ENCODE measurements around the gene CCT4.
"Not testable (repeated sequence)": the region's sequence is repeated elsewhere in the genome, so short reads cannot be mapped to it uniquely, and the experiment has no call there.

Gene CCT4

GRCh38 chr2:61905372-61906185 lies 17.1 kb upstream of the CCT4 start, which contains the start of gene COMMD1:
Gene COMMD1, plus strand, starts transcription at chr2:61905674. Its CDS starts 5 bp downstream, at chr2:61905679.
- H3K9me3 Mint-ChIP-seq: no peaks in the 10 kb centered on the region
- H3K27ac Mint-ChIP-seq: peak within 1 kb of the TSS; percentile 90
- H3K4me1 Mint-ChIP-seq (ENCODE audit: low read depth): peaks cover 29% of the 10 kb centered on the region
- peak; percentile 89 for DNase-seq
- no peaks in the 10 kb centered on the region for H3K27me3 Mint-ChIP-seq
- H3K4me3 Mint-ChIP-seq: peak within 1 kb of the TSS; percentile 98
- H3K36me3 Mint-ChIP-seq (ENCODE audit: low read depth): peaks cover 7% of the 10 kb centered on the region

GRCh38 chr2:61900281-61900680 lies 11.8 kb upstream of the CCT4 start:
- no peaks in the 10 kb centered on the region for H3K27me3 Mint-ChIP-seq
- H3K4me1 Mint-ChIP-seq (ENCODE audit: low read depth): peaks cover 8% of the 10 kb centered on the region
- no peaks in the 10 kb centered on the region for H3K9me3 Mint-ChIP-seq
- no peaks in the 10 kb centered on the region for H3K36me3 Mint-ChIP-seq (ENCODE audit: low read depth)
- DNase-seq: no peak
- H3K4me3 Mint-ChIP-seq: no peak overlapping the region
- H3K27ac Mint-ChIP-seq: peak overlapping the region; percentile 8

- no peak overlapping the region for H3K4me3 Mint-ChIP-seq
- no peaks in the 10 kb centered on the region for H3K36me3 Mint-ChIP-seq (ENCODE audit: low read depth)
- no peak for DNase-seq
- no peaks in the 10 kb centered on the region for H3K4me1 Mint-ChIP-seq (ENCODE audit: low read depth)
- no peak overlapping the region for H3K27ac Mint-ChIP-seq
- no peaks in the 10 kb centered on the region for H3K9me3 Mint-ChIP-seq
- H3K27me3 Mint-ChIP-seq: no peaks in the 10 kb centered on the region
Measured at GRCh38 chr2:61898810-61899209, 10.4 kb upstream of the CCT4 start.

GRCh38 chr2:61887717-61888266 lies 664 bp downstream of the CCT4 start:
- peak; percentile 42 for DNase-seq
- peaks cover 55% of the 10 kb centered on the region for H3K36me3 Mint-ChIP-seq (ENCODE audit: low read depth)
- no peaks in the 10 kb centered on the region for H3K9me3 Mint-ChIP-seq

GRCh38 chr2:61885896-61886603 lies 2.4 kb downstream of the CCT4 start:
- Mint-ChIP-seq H3K9me3 (no peaks in the 10 kb centered on the region), H3K36me3 (ENCODE audit: low read depth) (peaks cover 72% of the 10 kb centered on the region), H3K4me3 (peak overlapping the region; percentile 99), H3K27ac (peak overlapping the region; percentile 100), H3K4me1 (ENCODE audit: low read depth) (peaks cover 37% of the 10 kb centered on the region), H3K27me3 (no peaks in the 10 kb centered on the region)
- DNase-seq: no peak

More at GRCh38 chr2:61887717-61888266, 664 bp downstream of the CCT4 start:
- H3K4me3 Mint-ChIP-seq: peak overlapping the region; percentile 99
- H3K27me3 Mint-ChIP-seq: no peaks in the 10 kb centered on the region
- peak overlapping the region; percentile 100 for H3K27ac Mint-ChIP-seq
- peaks cover 33% of the 10 kb centered on the region for H3K4me1 Mint-ChIP-seq (ENCODE audit: low read depth)

GRCh38 chr2:61882850-61883249 lies 5.6 kb downstream of the CCT4 start:
- DNase-seq: no peak
- Mint-ChIP-seq H3K4me3 (no peak overlapping the region), H3K27me3 (no peaks in the 10 kb centered on the region)

GRCh38 chr2:61879351-61879750 lies 9.1 kb downstream of the CCT4 start:
- not testable (repeated sequence) for H3K27me3 Mint-ChIP-seq, H3K9me3 Mint-ChIP-seq, H3K4me3 Mint-ChIP-seq, DNase-seq
- Mint-ChIP-seq H3K36me3 (ENCODE audit: low read depth) (peaks cover 98% of the 10 kb centered on the region), H3K4me1 (ENCODE audit: low read depth) (peaks cover 15% of the 10 kb centered on the region), H3K27ac (peak overlapping the region; percentile 63)

More at GRCh38 chr2:61882850-61883249, 5.6 kb downstream of the CCT4 start:
- Mint-ChIP-seq H3K36me3 (ENCODE audit: low read depth) (peaks cover 96% of the 10 kb centered on the region), H3K27ac (peak overlapping the region; percentile 68), H3K9me3 (no peaks in the 10 kb centered on the region), H3K4me1 (ENCODE audit: low read depth) (peaks cover 34% of the 10 kb centered on the region)

GRCh38 chr2:61878761-61879160 lies 9.7 kb downstream of the CCT4 start:
- H3K27ac Mint-ChIP-seq: peak overlapping the region; percentile 40
- H3K36me3 Mint-ChIP-seq (ENCODE audit: low read depth): peaks cover 98% of the 10 kb centered on the region
- peaks cover 14% of the 10 kb centered on the region for H3K4me1 Mint-ChIP-seq (ENCODE audit: low read depth)
- no peak overlapping the region for H3K4me3 Mint-ChIP-seq
- H3K9me3 Mint-ChIP-seq: no peaks in the 10 kb centered on the region
- no peak for DNase-seq
- H3K27me3 Mint-ChIP-seq: no peaks in the 10 kb centered on the region

- Mint-ChIP-seq H3K36me3 (ENCODE audit: low read depth) (peaks cover 98% of the 10 kb centered on the region), H3K4me1 (ENCODE audit: low read depth) (peaks cover 14% of the 10 kb centered on the region), H3K27ac (peak overlapping the region; percentile 80), H3K9me3 (no peaks in the 10 kb centered on the region), H3K4me3 (no peak overlapping the region), H3K27me3 (no peaks in the 10 kb centered on the region)
- DNase-seq: no peak
Measured at GRCh38 chr2:61877571-61878245, 10.7 kb downstream of the CCT4 start.

GRCh38 chr2:61876400-61876799 lies 12.1 kb downstream of the CCT4 start:
- no peaks in the 10 kb centered on the region for H3K27me3 Mint-ChIP-seq
- H3K4me1 Mint-ChIP-seq (ENCODE audit: low read depth): peaks cover 10% of the 10 kb centered on the region
- H3K9me3 Mint-ChIP-seq: no peaks in the 10 kb centered on the region
- no peak overlapping the region for H3K4me3 Mint-ChIP-seq
- H3K27ac Mint-ChIP-seq: no peak overlapping the region
- no peak for DNase-seq
- H3K36me3 Mint-ChIP-seq (ENCODE audit: low read depth): peaks cover 95% of the 10 kb centered on the region

- H3K9me3 Mint-ChIP-seq; H3K4me1 Mint-ChIP-seq (ENCODE audit: low read depth); H3K4me3 Mint-ChIP-seq; H3K27me3 Mint-ChIP-seq; H3K27ac Mint-ChIP-seq; DNase-seq: not testable (repeated sequence)
- H3K36me3 Mint-ChIP-seq (ENCODE audit: low read depth): peaks cover 95% of the 10 kb centered on the region
Measured at GRCh38 chr2:61866482-61867089, 21.9 kb downstream of the CCT4 start.

GRCh38 chr2:61862085-61862484 lies 26.4 kb downstream of the CCT4 start:
- Mint-ChIP-seq H3K36me3 (ENCODE audit: low read depth) (peaks cover 54% of the 10 kb centered on the region), H3K4me1 (ENCODE audit: low read depth) (peaks cover 3% of the 10 kb centered on the region), H3K9me3 (no peaks in the 10 kb centered on the region), H3K27me3 (no peaks in the 10 kb centered on the region), H3K27ac (no peak overlapping the region), H3K4me3 (no peak overlapping the region)
- no peak for DNase-seq

- H3K9me3 Mint-ChIP-seq: no peaks in the 10 kb centered on the region
- peaks cover 24% of the 10 kb centered on the region for H3K4me1 Mint-ChIP-seq (ENCODE audit: low read depth)
- H3K27ac Mint-ChIP-seq: no peak overlapping the region
- no peaks in the 10 kb centered on the region for H3K27me3 Mint-ChIP-seq
- peaks cover 16% of the 10 kb centered on the region for H3K36me3 Mint-ChIP-seq (ENCODE audit: low read depth)
- no peak for DNase-seq
- no peak overlapping the region for H3K4me3 Mint-ChIP-seq
Measured at GRCh38 chr2:61857224-61857623, 31.2 kb downstream of the CCT4 start.

- DNase-seq: no peak
- Mint-ChIP-seq H3K27me3 (no peaks in the 10 kb centered on the region), H3K27ac (no peak overlapping the region), H3K36me3 (ENCODE audit: low read depth) (peaks cover 7% of the 10 kb centered on the region), H3K4me1 (ENCODE audit: low read depth) (peaks cover 24% of the 10 kb centered on the region), H3K4me3 (peak overlapping the region; percentile 94), H3K9me3 (no peaks in the 10 kb centered on the region)
Measured at GRCh38 chr2:61855318-61855613, 33.2 kb downstream of the CCT4 start.

Data from activated T-cell treated with anti-CD3 and anti-CD28 coated beads, Interleukin-2, amount 50 U/mL, for 24 hours (primary cell).